GM12801 (cell line): ENCODE measurements around the gene CFAP77.

Source experiments
- TF ChIP-seq, protein P1 (sequence below): IDR thresholded peaks from one replicate; pipeline ENCODE4 v1.5.1; 2011; ENCODE audit warnings: control low read depth; ENCODE audit not compliant: insufficient read length; ENCODE audit errors: extremely low read depth

The CFAP77 gene

DNA sequence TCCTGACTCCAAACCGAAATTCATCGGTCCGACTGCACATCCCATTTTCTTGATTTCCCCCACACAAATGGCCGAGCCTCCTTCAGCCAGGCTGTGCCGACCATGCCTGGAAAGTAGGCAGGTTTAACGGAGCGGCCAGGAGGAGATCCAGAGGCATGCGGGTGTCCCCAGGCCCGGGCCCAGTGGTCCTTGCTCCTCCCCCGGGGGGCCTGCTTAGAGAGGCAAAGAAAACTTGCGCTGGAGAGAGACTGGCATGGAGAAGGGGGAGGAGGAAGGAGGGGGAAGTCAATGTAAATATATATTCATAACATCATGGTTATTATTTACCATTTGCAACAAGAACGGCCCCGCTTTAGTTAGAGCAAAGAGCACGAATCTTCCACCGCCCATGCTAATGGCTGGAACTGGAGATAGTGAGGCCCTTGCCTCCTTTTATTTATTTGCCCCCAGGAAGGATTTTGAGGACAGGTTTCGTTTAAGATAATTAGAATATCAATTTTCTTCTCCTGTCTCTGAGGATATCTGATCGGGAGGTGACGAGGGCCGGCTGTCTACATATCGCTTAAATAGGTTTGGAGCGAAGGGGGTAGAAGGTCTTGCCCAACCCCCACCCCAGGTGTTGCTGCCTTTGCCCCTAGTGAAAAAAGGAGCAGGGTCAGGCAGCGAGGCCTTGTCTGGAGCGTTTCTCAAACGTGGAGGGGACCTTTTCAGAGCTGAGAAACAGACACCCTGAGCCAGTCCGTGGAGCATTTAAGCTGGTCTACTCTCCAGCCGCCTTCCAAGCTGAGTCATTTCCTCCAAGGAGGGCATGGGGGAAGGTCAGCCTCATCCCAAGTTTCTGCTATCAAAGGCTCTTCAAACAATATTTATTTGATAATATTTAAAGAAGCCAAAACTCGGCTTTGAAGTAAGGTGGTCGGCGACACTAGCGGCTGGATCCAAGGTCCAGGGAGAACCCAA lies 174.9 kb downstream of the CFAP77 start:
- TF ChIP-seq, protein P1, sequence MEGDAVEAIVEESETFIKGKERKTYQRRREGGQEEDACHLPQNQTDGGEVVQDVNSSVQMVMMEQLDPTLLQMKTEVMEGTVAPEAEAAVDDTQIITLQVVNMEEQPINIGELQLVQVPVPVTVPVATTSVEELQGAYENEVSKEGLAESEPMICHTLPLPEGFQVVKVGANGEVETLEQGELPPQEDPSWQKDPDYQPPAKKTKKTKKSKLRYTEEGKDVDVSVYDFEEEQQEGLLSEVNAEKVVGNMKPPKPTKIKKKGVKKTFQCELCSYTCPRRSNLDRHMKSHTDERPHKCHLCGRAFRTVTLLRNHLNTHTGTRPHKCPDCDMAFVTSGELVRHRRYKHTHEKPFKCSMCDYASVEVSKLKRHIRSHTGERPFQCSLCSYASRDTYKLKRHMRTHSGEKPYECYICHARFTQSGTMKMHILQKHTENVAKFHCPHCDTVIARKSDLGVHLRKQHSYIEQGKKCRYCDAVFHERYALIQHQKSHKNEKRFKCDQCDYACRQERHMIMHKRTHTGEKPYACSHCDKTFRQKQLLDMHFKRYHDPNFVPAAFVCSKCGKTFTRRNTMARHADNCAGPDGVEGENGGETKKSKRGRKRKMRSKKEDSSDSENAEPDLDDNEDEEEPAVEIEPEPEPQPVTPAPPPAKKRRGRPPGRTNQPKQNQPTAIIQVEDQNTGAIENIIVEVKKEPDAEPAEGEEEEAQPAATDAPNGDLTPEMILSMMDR, result no peak

DNA sequence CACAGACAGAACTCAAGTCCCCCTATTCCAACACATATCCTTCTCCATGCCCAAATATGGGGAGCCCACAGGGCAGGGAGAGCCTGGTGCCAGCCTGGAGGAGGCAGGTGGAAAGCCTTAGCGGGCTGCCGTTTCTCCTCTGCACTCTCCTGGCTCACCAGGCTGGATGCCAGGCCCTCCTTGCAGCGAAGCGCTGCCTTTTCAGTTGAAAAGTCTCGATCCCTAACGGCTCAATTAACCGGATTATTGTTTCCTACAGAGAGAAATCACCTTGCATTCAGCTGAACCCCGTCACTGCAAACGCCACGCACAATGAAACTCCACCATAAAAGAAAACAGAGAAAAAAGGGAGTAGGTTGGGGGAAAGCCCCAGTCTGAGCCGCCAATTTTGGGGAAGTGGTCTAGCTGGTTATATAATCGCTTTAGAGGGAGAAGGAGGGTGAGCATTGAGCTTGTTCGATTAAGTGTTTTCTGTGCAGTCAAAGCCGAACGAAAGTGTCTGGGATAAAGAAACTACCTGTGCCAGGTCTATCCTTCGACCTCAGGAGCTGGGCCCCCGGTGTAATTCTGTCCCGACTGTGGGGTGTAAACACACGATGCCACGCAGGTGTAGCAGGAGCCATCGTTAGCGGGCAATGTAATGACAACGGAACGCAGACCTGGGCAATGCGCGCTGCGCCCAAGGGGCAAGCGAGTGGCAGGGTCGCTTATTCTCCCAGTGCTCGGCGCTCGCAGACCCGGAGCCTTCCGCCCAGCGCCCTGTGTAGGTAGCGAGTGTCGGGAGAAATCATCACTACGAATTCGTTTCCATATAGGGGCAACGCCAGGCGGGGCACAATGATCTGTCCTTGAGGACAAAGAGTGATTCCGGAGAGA lies 176.2 kb downstream of the CFAP77 start:
- TF ChIP-seq, protein P1, result no peak

DNA sequence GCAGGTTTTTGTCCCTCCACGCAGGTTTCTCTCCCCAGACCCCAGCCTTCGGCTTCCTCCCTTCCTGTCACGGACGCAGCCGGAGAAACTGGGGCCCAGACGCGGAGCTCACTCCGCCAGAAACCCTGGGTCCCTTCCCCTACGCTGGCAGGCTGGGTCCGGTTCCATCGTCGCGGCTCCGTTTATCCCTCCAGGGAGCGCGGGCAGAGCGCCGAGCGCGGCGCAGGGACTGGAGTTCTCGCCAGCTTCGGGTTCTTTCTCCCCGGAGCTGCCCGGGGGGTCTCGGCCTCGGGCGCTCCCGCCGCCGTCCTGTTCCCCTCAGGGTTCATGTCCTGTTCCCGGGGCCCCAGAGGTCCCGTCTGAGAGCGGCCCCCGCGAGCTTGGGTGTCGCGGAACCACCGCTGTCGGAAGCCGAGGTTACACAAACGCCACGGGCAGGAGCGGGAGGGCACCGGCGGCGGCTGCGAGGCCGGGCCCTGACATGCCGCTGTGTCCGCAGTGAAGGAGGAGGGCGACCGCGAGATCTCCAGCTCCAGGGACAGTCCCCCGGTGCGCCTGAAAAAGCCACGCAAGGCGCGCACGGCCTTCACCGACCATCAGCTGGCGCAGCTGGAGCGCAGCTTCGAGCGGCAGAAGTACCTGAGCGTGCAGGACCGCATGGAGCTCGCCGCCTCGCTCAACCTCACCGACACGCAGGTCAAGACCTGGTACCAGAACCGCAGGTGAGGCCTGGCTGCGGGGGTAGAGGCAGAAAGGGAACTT lies 177.0 kb downstream of the CFAP77 start:
- TF ChIP-seq, protein P1, result no peak

DNA sequence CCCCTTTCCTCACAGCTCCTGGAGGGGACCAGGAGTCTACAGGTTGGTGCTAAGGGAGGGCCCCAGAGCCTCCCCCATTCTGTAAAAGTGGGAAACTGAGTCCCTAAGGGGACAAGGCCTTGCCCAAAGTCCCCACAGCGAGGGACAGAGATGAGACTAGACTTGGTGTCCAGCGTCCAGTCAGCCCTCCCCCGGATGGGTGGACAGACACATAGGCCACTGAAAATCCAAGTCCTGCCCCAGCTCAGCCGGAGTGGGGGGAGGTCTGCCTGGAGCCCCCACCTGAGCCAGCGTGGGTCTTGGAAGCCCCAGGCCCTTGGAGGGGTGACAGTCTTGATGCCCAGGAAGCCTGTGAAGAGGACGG lies 177.6 kb downstream of the CFAP77 start:
- TF ChIP-seq, protein P1, result no peak

DNA sequence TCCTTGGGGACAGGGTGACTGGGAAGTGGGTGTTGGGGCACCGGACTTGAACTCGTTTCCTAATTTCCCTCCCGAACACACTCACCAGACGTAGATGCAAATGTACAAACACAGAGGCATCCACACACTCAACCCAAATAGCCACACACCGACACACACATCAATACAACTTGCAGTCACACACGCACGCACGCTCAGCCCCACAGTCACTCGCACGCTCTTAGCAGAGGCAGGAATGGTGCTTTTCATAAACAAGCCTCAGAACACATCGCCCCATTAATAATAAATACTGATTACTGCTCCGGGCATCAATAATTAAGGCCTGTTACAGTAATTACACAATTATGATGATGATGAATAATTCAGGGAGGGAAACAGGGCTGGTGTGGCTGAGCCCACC lies 178.1 kb downstream of the CFAP77 start:
- TF ChIP-seq, protein P1, result no peak

DNA sequence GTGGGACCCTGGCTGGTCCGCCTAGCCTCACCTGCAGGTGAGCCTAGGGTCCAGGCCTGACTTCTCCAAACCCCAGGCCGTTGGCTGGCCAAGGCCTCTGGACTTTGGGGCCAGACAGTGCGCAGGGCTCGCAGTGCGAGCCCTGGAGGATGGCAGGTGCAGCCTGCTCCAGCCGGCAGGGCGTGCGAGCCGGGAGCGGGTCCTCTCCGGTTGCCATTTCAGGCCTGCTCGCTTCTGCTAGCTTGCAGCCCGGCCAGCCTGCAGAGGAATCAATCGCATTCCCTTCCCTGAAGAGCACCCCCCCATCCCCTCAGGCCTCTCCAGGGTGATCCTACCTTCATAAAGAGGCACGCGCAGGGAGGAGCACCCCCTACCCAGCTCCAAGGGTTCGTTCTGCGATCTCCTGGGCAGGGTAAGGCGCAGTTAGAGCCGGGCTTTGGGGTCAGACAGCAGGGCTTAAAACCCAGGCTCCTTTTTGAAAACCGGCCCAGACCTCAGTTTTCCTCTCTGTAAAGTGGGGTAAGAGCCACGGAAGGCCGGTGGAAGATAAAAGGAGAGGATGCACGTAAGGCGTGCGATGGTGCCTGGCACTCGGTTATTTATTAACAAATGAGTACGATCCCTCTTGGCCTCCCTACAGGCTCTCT lies 178.6 kb downstream of the CFAP77 start:
- TF ChIP-seq, protein P1, result no peak
